HL-60 (cell line): ENCODE data around the gene TENT4B.
A peak's percentile ranks its signal among the peaks of the same experiment; 100 is the strongest.

ENCODE experiments used
- DNase-seq, 2 experiments: peaks; one replicate each; pipeline ENCODE4 v3.0.0-alpha.2; 2010 to 2020; ENCODE audit warnings: low read depth in 1 of 2, low spot score in 1 of 2
- H3K27ac ChIP-seq: fragments of 250-450 bp; sonication (Bioruptor Pico); replicated peaks from 2 replicates; pipeline ENCODE4 v1.5.1; 2020; ENCODE audit warnings: mild to moderate bottlenecking, moderate library complexity
- H3K27me3 ChIP-seq: fragments of 250-450 bp; sonication (Bioruptor Pico); 2 replicates; pipeline ENCODE4 v1.5.1; 2021; ENCODE audit warnings: mild to moderate bottlenecking, moderate library complexity; ENCODE audit not compliant: insufficient read depth, poor library complexity, severe bottlenecking
- H3K4me3 ChIP-seq: replicated peaks from 2 replicates; pipeline ENCODE4 v1.5.1; 2011; ENCODE audit warnings: mild to moderate bottlenecking, control low read depth, low read length; ENCODE audit not compliant: insufficient read depth
- GABPA ChIP-seq: IDR thresholded peaks from 2 replicates; pipeline ENCODE4 v1.6.1; 2012; ENCODE audit warnings: low read depth
- POLR2AphosphoS5 ChIP-seq: IDR thresholded peaks from 2 replicates; pipeline ENCODE4 v1.6.1; 2012; ENCODE audit warnings: low read depth
- SPI1 ChIP-seq: IDR thresholded peaks from 2 replicates; pipeline ENCODE4 v1.6.1; 2012; ENCODE audit warnings: low read depth, mild to moderate bottlenecking, borderline replicate concordance
- TF ChIP-seq, protein P1 (sequence below): IDR thresholded peaks from one replicate; pipeline ENCODE4 v1.5.1; 2011; ENCODE audit warnings: low read length, control low read depth, inconsistent platforms; ENCODE audit not compliant: insufficient read depth
- TF ChIP-seq, protein P2 (sequence below): IDR thresholded peaks from 2 replicates; pipeline ENCODE4 v1.6.1; 2012; ENCODE audit warnings: low read depth; ENCODE audit not compliant: insufficient replicate concordance

TENT4B gene

DNA sequence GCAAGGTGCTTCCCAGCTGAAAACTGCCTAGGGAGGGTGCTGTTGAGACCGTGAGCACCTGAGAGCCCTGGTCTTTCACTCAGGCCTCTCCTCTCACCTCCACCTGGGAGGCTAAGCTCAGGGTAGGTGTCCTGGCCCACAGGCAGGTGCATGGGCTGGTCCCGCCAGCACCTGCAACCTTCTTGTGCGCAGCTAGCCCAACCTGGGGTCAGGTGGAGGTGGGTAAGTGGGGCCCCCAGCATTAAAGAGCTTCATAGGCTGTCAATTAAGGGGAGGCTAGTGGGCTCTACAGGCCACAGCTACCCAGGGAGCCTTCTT lies 122.0 kb downstream of the TENT4B start:
- TF ChIP-seq SPI1, result no peak
- no peak for TF ChIP-seq POLR2AphosphoS5
- no peak for TF ChIP-seq GABPA
- TF ChIP-seq, protein P1, sequence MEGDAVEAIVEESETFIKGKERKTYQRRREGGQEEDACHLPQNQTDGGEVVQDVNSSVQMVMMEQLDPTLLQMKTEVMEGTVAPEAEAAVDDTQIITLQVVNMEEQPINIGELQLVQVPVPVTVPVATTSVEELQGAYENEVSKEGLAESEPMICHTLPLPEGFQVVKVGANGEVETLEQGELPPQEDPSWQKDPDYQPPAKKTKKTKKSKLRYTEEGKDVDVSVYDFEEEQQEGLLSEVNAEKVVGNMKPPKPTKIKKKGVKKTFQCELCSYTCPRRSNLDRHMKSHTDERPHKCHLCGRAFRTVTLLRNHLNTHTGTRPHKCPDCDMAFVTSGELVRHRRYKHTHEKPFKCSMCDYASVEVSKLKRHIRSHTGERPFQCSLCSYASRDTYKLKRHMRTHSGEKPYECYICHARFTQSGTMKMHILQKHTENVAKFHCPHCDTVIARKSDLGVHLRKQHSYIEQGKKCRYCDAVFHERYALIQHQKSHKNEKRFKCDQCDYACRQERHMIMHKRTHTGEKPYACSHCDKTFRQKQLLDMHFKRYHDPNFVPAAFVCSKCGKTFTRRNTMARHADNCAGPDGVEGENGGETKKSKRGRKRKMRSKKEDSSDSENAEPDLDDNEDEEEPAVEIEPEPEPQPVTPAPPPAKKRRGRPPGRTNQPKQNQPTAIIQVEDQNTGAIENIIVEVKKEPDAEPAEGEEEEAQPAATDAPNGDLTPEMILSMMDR, result no peak
- H3K27me3 ChIP-seq, result no peaks in the 10 kb centered on the region
- H3K4me3 ChIP-seq, result peak overlapping the region; percentile 59
- no peak for DNase-seq
- peak overlapping the region; percentile 95 for H3K27ac ChIP-seq

DNA sequence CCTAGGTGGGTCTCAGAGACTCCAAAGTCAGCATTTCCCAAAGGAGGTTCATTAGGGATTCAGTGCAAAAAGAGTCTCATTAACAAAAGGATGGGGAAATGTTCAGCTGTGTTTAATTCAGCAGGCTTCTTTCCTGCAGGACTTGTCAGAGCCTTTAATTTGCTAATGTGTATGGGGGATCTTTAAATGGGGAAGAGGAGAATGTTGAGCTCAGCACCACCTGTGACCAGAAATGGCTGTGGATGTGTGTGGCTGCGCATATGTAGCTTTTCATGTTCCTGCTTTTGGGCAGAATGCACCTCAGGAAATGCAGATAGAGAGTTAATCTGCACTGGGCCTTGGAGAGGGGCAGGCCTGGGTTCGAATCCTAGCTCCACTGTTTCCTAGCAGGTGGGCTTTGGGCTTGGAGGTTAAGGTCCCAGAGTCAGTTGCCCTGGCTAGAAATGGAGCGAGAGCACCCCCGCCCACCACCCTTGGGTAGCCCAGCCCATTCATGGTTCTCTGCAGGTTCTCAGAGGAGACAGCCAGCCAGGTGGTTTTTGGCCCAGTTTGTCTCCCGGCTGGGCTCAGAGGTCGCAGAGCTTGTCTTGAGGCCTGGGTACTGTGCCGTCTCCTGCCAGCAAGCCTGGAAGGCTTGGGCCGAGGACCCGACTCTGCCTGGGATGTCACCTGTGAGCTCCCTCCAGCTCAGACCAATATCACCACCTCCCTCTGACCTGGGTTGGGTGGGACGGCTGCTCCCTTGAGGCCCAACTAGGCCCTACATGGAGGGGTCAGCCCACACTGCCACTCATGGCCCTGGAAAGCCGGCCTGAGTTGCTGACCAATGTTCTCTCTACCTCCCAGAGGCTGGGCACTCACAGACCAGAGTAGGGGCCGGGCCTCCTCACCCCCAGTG lies 122.6 kb downstream of the TENT4B start:
- Histone ChIP-seq H3K27ac (peak overlapping the region; percentile 95), H3K4me3 (peak overlapping the region; percentile 59), H3K27me3 (no peaks in the 10 kb centered on the region)
- DNase-seq, result peak in 1 of 2 experiments; percentile 51
- TF ChIP-seq, protein P1, result no peak
- TF ChIP-seq SPI1 (peak; percentile 59; the same call in 1 of the 2 replicates), POLR2AphosphoS5 (no peak)
- TF ChIP-seq, protein P2, sequence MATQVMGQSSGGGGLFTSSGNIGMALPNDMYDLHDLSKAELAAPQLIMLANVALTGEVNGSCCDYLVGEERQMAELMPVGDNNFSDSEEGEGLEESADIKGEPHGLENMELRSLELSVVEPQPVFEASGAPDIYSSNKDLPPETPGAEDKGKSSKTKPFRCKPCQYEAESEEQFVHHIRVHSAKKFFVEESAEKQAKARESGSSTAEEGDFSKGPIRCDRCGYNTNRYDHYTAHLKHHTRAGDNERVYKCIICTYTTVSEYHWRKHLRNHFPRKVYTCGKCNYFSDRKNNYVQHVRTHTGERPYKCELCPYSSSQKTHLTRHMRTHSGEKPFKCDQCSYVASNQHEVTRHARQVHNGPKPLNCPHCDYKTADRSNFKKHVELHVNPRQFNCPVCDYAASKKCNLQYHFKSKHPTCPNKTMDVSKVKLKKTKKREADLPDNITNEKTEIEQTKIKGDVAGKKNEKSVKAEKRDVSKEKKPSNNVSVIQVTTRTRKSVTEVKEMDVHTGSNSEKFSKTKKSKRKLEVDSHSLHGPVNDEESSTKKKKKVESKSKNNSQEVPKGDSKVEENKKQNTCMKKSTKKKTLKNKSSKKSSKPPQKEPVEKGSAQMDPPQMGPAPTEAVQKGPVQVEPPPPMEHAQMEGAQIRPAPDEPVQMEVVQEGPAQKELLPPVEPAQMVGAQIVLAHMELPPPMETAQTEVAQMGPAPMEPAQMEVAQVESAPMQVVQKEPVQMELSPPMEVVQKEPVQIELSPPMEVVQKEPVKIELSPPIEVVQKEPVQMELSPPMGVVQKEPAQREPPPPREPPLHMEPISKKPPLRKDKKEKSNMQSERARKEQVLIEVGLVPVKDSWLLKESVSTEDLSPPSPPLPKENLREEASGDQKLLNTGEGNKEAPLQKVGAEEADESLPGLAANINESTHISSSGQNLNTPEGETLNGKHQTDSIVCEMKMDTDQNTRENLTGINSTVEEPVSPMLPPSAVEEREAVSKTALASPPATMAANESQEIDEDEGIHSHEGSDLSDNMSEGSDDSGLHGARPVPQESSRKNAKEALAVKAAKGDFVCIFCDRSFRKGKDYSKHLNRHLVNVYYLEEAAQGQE, result no peak

DNA sequence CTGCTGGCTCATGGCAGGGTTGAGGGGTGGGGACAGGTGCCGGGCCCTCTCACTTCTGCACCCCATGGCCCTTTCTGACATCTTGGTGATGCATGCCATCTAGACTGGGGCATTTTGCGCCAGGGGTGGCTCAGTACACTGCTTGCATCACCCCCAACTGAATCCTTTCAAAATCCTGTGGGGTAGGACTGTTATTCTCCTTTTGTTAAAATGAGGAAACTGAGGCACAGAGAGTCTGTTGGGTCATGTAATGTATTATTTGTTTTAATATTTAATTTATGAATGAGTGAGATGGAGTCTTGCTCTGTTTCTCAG lies 123.2 kb downstream of the TENT4B start:
- TF ChIP-seq GABPA (no peak), SPI1 (no peak), POLR2AphosphoS5 (no peak)
- TF ChIP-seq, protein P1, result no peak
- TF ChIP-seq, protein P2, result no peak
- H3K27ac ChIP-seq, result peak overlapping the region; percentile 95; the same call in 1 of the 2 replicates
- no peak overlapping the region for H3K4me3 ChIP-seq
- DNase-seq, result no peak
- no peaks in the 10 kb centered on the region for H3K27me3 ChIP-seq
